ENCODE results near the gene EHBP1L1. TPM values are rescaled to one million over a fixed set of nuclear protein-coding genes. Genes with fewer than 3 reads are reported as not detected.
A peak's percentile ranks its signal among the peaks of the same experiment; 100 is the strongest.

Gene EHBP1L1
- total RNA-seq, 1 donor, result 58.6 TPM

- Histone ChIP-seq H3K4me1 (ENCODE audit: insufficient read depth, low read length) (peaks cover 49% of the 10 kb centered on the region), H2AFZ (ENCODE audit: low read length) (peak overlapping the region; percentile 97), H3K9me3 (ENCODE audit: low read depth, low read length) (no peaks in the 10 kb centered on the region), H3K4me2 (ENCODE audit: insufficient read depth, low read length) (peak overlapping the region; percentile 100), H3K79me2 (ENCODE audit: insufficient read depth, low read length) (peaks cover 56% of the 10 kb centered on the region), H3K36me3 (ENCODE audit: insufficient read depth, low read length) (peaks cover 11% of the 10 kb centered on the region), H4K20me1 (ENCODE audit: insufficient read depth, low read length) (peaks cover 17% of the 10 kb centered on the region), H3K4me3 (ENCODE audit: insufficient read depth, low read length) (peak overlapping the region; percentile 98), H3K27ac (ENCODE audit: low read depth, low read length) (peak overlapping the region; percentile 95), H3K27me3 (ENCODE audit: insufficient read depth, low read length) (no peaks in the 10 kb centered on the region)
- no peak for DNase-seq (ENCODE audit: insufficient read length, low spot score, missing footprints)
- no peak for TF ChIP-seq CTCF (IDR thresholded peaks at IDR 0.05; ENCODE audit: extremely low read depth, low read depth, low read length)
Measured at GRCh38 chr11:65569164-65569972, 6.5 kb upstream of the EHBP1L1 start.

GRCh38 chr11:65569973-65570918, 5.6 kb upstream of the EHBP1L1 start, which contains the start of gene ZNRD2:
Gene ZNRD2 (plus strand): TSS chr11:65570477. CDS start chr11:65570492, 15 bp downstream.
- peaks cover 54% of the 10 kb centered on the region for H3K4me1 ChIP-seq (ENCODE audit: insufficient read depth, low read length)
- H3K4me2 ChIP-seq (ENCODE audit: insufficient read depth, low read length), result peak within 1 kb of the TSS; percentile 100
- H3K9me3 ChIP-seq (ENCODE audit: low read depth, low read length), result no peaks in the 10 kb centered on the region
- H2AFZ ChIP-seq (ENCODE audit: low read length), result peak within 1 kb of the TSS; percentile 97
- peak; percentile 100 for DNase-seq (ENCODE audit: insufficient read length, low spot score, missing footprints)
- TF ChIP-seq CTCF (IDR thresholded peaks at IDR 0.05; ENCODE audit: extremely low read depth, low read depth, low read length), result peak; percentile 69
- H4K20me1 ChIP-seq (ENCODE audit: insufficient read depth, low read length), result peaks cover 17% of the 10 kb centered on the region
- H3K27ac ChIP-seq (ENCODE audit: low read depth, low read length), result peak within 1 kb of the TSS; percentile 95
- H3K27me3 ChIP-seq (ENCODE audit: insufficient read depth, low read length), result no peaks in the 10 kb centered on the region
- peak within 1 kb of the TSS; percentile 98 for H3K4me3 ChIP-seq (ENCODE audit: insufficient read depth, low read length)
- H3K79me2 ChIP-seq (ENCODE audit: insufficient read depth, low read length), result peaks cover 56% of the 10 kb centered on the region
- H3K36me3 ChIP-seq (ENCODE audit: insufficient read depth, low read length), result peaks cover 11% of the 10 kb centered on the region

- H3K27ac ChIP-seq (ENCODE audit: low read depth, low read length), result peak overlapping the region; percentile 95
- no peak overlapping the region for H2AFZ ChIP-seq (ENCODE audit: low read length)
- peak overlapping the region; percentile 98 for H3K4me3 ChIP-seq (ENCODE audit: insufficient read depth, low read length)
- H3K4me2 ChIP-seq (ENCODE audit: insufficient read depth, low read length), result peak overlapping the region; percentile 100
- no peaks in the 10 kb centered on the region for H3K27me3 ChIP-seq (ENCODE audit: insufficient read depth, low read length)
- DNase-seq (ENCODE audit: insufficient read length, low spot score, missing footprints), result no peak
- no peaks in the 10 kb centered on the region for H3K9me3 ChIP-seq (ENCODE audit: low read depth, low read length)
- peaks cover 65% of the 10 kb centered on the region for H3K79me2 ChIP-seq (ENCODE audit: insufficient read depth, low read length)
- H4K20me1 ChIP-seq (ENCODE audit: insufficient read depth, low read length), result peaks cover 17% of the 10 kb centered on the region
- H3K36me3 ChIP-seq (ENCODE audit: insufficient read depth, low read length), result peaks cover 11% of the 10 kb centered on the region
- no peak for TF ChIP-seq CTCF (IDR thresholded peaks at IDR 0.05; ENCODE audit: extremely low read depth, low read depth, low read length)
- H3K4me1 ChIP-seq (ENCODE audit: insufficient read depth, low read length), result peaks cover 49% of the 10 kb centered on the region
Measured at GRCh38 chr11:65571420-65571819, 4.4 kb upstream of the EHBP1L1 start.

Data from osteoblast (primary cell).